HCT116 (cell line): ENCODE results near the gene OR10A4.

Experiments
- POLR2A ChIP-seq: IDR thresholded peaks from 2 replicates; pipeline ENCODE4 v1.7.0; 2011; ENCODE audit warnings: borderline replicate concordance; ENCODE audit not compliant: insufficient read depth, insufficient read length; ENCODE audit errors: extremely low read depth
- SP1 ChIP-seq: IDR thresholded peaks from 2 replicates; pipeline ENCODE4 v1.6.1; 2012; ENCODE audit warnings: low read depth
- TCF7L2 ChIP-seq: IDR thresholded peaks from 2 replicates; pipeline ENCODE4 v1.7.0; 2011; ENCODE audit warnings: borderline replicate concordance, inconsistent platforms; ENCODE audit not compliant: insufficient read depth, insufficient read length; ENCODE audit errors: extremely low read depth
- TF ChIP-seq, protein P1 (sequence below), 3 experiments: fragments of 200-600 bp in 1 of 3; sonication (generic) in 1 of 3; IDR thresholded peaks in 2 of 3; conservative IDR thresholded peaks in 1 of 3; 2 replicates each; pipeline ENCODE4 v1.5.1; 2012 to 2017; ENCODE audit warnings: low read depth in 2 of 3, low read length in 2 of 3, antibody characterized with exemption in 1 of 3, borderline replicate concordance in 1 of 3, control low read depth in 1 of 3, mild to moderate bottlenecking in 1 of 3, mixed read lengths in 1 of 3, mixed run types in 1 of 3, moderate library complexity in 1 of 3; ENCODE audit not compliant: insufficient read depth in 1 of 3

- TF ChIP-seq, protein P1, sequence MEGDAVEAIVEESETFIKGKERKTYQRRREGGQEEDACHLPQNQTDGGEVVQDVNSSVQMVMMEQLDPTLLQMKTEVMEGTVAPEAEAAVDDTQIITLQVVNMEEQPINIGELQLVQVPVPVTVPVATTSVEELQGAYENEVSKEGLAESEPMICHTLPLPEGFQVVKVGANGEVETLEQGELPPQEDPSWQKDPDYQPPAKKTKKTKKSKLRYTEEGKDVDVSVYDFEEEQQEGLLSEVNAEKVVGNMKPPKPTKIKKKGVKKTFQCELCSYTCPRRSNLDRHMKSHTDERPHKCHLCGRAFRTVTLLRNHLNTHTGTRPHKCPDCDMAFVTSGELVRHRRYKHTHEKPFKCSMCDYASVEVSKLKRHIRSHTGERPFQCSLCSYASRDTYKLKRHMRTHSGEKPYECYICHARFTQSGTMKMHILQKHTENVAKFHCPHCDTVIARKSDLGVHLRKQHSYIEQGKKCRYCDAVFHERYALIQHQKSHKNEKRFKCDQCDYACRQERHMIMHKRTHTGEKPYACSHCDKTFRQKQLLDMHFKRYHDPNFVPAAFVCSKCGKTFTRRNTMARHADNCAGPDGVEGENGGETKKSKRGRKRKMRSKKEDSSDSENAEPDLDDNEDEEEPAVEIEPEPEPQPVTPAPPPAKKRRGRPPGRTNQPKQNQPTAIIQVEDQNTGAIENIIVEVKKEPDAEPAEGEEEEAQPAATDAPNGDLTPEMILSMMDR (IDR thresholded peaks at IDR 0.05 in 2 of 3, conservative IDR thresholded peaks at IDR 0.05 in 1 of 3; ENCODE audit: borderline replicate concordance in 1 of 3, insufficient read depth in 1 of 3, low read depth in 2 of 3, low read length in 2 of 3) = no peak
- TF ChIP-seq SP1 = no peak
- peak; percentile 73 for TF ChIP-seq POLR2A
- TF ChIP-seq TCF7L2 = no peak
Measured at GRCh38 chr11:6926208-6927029, 50.0 kb downstream of the OR10A4 start, which contains the start of gene ZNF215.
